ENCODE data around the gene GMPPA. TPM values are rescaled to one million over a fixed set of nuclear protein-coding genes. Genes with fewer than 3 reads are reported as not detected.

The GMPPA gene
- total RNA-seq, 1 experiment from 2014 or later, result 78.1 TPM

DNA sequence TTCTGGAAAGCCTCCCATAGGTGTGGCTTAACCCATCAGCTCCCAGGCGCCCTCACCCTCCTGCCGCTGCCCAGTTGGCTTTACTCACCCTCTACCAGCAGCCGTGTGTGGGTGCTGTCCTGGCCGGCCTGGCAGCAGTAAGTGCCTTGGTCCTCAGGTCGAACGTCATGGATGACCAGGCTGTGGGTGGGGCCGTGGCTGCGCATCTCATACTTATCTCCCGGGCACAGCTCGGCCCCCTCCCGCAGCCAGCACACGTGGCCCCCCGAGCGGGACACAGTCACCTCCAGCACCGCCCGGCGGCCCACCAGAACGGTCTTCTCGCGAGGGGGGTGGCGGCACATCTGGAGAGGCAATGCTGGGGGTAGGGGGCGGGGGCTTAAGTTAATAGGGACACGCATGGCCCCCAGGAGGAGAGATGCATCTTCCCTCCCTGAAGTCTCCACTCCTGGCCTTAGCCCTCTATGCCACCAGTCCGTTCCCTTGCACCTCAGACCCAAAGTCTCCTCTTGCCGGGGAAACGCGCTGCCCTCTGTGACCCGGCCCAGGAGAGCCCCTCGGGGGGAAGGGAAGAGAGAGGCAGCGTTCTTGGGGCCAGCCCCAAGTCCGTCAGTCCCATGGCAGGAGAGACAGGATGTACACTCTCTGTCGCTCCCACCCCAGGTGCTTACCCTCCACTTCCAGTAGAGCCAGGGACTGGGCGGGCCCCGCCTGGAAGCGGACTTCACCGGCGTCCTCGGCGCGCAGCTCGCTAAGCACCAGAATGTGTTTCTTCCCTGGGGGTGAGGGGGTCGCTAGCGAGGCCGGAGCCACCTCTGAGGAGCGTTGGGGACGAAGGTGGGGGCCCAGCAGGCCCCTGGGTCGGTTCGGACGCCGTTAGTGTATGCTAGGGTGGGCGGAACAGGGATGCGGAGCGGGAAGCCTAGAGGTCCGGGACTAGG is 53.0 kb downstream of the GMPPA start:
- Histone ChIP-seq H2AFZ (ENCODE audit: low read length) (peak overlapping the region; percentile 86), H3F3A (ENCODE audit: low read length, unreplicated experiment) (no peaks in the 10 kb centered on the region), H3K9me3 (ENCODE audit: low read length) (no peaks in the 10 kb centered on the region), H3K27ac (ENCODE audit: low read length) (no peak overlapping the region), H4K20me1 (ENCODE audit: low read length) (no peaks in the 10 kb centered on the region), H3K4me3 (ENCODE audit: low read length) (peak overlapping the region; percentile 72), H3K9ac (ENCODE audit: low read length) (peak overlapping the region; percentile 5; the same call in 1 of the 2 replicates), H3K79me2 (ENCODE audit: low read length) (no peaks in the 10 kb centered on the region), H3K4me2 (ENCODE audit: low read length) (peak overlapping the region; percentile 93), H3K4me1 (ENCODE audit: insufficient read depth, low read length) (peaks cover 9% of the 10 kb centered on the region), H3K36me3 (ENCODE audit: low read depth, low read length) (no peaks in the 10 kb centered on the region), H3K9me2 (replicated peaks; ENCODE audit: low read length) (no peaks in the 10 kb centered on the region), H3K27me3 (ENCODE audit: low read length) (no peaks in the 10 kb centered on the region)
- intact Hi-C loops (cut with micrococcal nuclease), result no loop called here
- no peak for TF ChIP-seq EZH2phosphoT487 (IDR thresholded peaks at IDR 0.05; ENCODE audit: borderline replicate concordance, low read length)
- TF ChIP-seq, protein P1, sequence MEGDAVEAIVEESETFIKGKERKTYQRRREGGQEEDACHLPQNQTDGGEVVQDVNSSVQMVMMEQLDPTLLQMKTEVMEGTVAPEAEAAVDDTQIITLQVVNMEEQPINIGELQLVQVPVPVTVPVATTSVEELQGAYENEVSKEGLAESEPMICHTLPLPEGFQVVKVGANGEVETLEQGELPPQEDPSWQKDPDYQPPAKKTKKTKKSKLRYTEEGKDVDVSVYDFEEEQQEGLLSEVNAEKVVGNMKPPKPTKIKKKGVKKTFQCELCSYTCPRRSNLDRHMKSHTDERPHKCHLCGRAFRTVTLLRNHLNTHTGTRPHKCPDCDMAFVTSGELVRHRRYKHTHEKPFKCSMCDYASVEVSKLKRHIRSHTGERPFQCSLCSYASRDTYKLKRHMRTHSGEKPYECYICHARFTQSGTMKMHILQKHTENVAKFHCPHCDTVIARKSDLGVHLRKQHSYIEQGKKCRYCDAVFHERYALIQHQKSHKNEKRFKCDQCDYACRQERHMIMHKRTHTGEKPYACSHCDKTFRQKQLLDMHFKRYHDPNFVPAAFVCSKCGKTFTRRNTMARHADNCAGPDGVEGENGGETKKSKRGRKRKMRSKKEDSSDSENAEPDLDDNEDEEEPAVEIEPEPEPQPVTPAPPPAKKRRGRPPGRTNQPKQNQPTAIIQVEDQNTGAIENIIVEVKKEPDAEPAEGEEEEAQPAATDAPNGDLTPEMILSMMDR (conservative IDR thresholded peaks at IDR 0.05; ENCODE audit: low read depth, low read length), result no peak
- TF ChIP-seq EZH2 (IDR thresholded peaks at IDR 0.05; ENCODE audit: low read length, unreplicated experiment), result no peak
- ChIA-PET POLR2A (ENCODE audit: unreplicated experiment) (interaction anchor here (0.6 kb wide), 1 partner anchor 11 kb away, joined by 3 read pairs; no protein-coding TSS in a partner anchor), CTCF (interaction anchor here (0.6 kb wide), 2 partner anchors 9 to 149 kb away, joined by 3 read pairs; no protein-coding TSS in a partner anchor)
- DNase-seq (peak; percentile 33), ATAC-seq (peak; percentile 41)
- TSS peak; percentile 28 for BruUV-seq (replicated peaks)

DNA sequence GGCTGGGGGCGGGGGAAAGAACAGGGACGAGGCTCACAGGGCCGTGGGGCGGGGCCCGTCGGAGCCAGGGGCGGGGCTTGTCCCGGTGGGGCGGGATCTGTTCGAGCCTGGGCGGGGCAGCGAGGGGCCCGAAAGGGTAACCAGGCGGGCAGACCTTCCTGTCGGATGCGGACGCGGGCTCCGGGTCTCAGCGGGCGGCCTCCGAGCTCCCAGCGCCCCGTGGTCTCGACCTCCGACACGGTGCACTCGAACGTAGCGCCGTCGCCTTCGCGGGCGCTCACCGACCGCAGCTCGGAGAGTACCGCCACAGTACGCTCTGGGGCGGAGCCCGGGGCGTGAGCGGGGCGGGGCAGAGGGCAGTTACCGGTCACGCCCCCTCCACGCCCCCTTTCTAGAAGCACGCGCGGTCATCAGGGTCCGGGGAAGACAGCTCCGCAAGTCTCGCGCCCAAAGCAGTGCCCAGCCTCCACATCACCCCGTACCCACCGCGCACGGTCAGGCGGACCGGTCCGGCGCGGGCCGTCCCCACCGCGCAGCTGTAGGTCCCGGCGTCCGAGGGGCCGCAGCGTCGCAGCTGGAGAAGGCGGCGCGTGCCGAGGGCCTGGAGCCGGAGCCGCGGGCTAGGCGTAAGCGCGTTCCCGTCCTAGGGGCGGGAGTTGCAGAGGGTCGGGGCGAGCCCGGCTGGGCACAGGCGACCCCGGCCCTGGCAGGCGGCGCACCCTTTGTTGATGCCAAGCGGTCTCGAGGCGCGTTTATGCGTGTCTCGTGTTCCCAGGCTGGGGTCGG is 53.9 kb downstream of the GMPPA start:
- Histone ChIP-seq H3K9ac (ENCODE audit: low read length) (peak overlapping the region; percentile 5; the same call in 1 of the 2 replicates), H3K36me3 (ENCODE audit: low read depth, low read length) (no peaks in the 10 kb centered on the region), H3K27ac (ENCODE audit: low read length) (no peak overlapping the region), H3K4me2 (ENCODE audit: low read length) (peak overlapping the region; percentile 93), H2AFZ (ENCODE audit: low read length) (peak overlapping the region; percentile 86), H3K27me3 (ENCODE audit: low read length) (no peaks in the 10 kb centered on the region), H3K9me3 (ENCODE audit: low read length) (no peaks in the 10 kb centered on the region), H3F3A (ENCODE audit: low read length, unreplicated experiment) (no peaks in the 10 kb centered on the region), H3K9me2 (replicated peaks; ENCODE audit: low read length) (no peaks in the 10 kb centered on the region), H3K4me3 (ENCODE audit: low read length) (peak overlapping the region; percentile 72), H3K79me2 (ENCODE audit: low read length) (no peaks in the 10 kb centered on the region), H3K4me1 (ENCODE audit: insufficient read depth, low read length) (peaks cover 9% of the 10 kb centered on the region), H4K20me1 (ENCODE audit: low read length) (no peaks in the 10 kb centered on the region)
- CTCF ChIA-PET, result interaction anchor here (0.5 kb wide), 2 partner anchors 11 to 506 kb away, joined by 3 to 7 read pairs; no protein-coding TSS in a partner anchor
- DNase-seq (peak; percentile 83), ATAC-seq (peak; percentile 88)
- no TSS peak for BruUV-seq (replicated peaks)
- POLR2A ChIA-PET (ENCODE audit: unreplicated experiment), result no interaction called here
- TF ChIP-seq EZH2phosphoT487 (IDR thresholded peaks at IDR 0.05; ENCODE audit: borderline replicate concordance, low read length) (no peak), EZH2 (IDR thresholded peaks at IDR 0.05; ENCODE audit: low read length, unreplicated experiment) (no peak)
- TF ChIP-seq, protein P1 (conservative IDR thresholded peaks at IDR 0.05; ENCODE audit: low read depth, low read length), result no peak
- intact Hi-C loops (cut with micrococcal nuclease), result no loop called here

Measured in PC-3 (cell line).